ENCODE measurements around the gene HBE1. TPM values are rescaled to one million over a fixed set of nuclear protein-coding genes. Genes with fewer than 3 reads are reported as not detected.
"Not testable (repeated sequence)": the region's sequence is repeated elsewhere in the genome, so short reads cannot be mapped to it uniquely, and the experiment has no call there.

The HBE1 gene
- 10 to 100 TPM in 1 of 3 donors, 1 to 10 TPM in 2; 7.4 to 13.8 (median 8.1) TPM for polyA plus RNA-seq (ENCODE audit: insufficient read length in 3 of 3)

GRCh38 chr11:5269715-5270147 lies at the start of gene HBE1:
HBE1 (minus strand) TSS chr11:5269945; CDS start chr11:5269890, 55 bp downstream.
- DNase-seq (ENCODE audit: low read depth in 3 of 3, low spot score in 2 of 3): no peak

GRCh38 chr11:5317292-5317691 lies 47.5 kb upstream of the HBE1 start:
- DNase-seq (ENCODE audit: low read depth in 3 of 3, low spot score in 2 of 3): no peak

- DNase-seq (ENCODE audit: low read depth in 3 of 3, low spot score in 2 of 3): not testable (repeated sequence)
Observed at GRCh38 chr11:5313326-5314023, 43.7 kb upstream of the HBE1 start.

- no peak for DNase-seq (ENCODE audit: low read depth in 3 of 3, low spot score in 2 of 3)
Observed at GRCh38 chr11:5310423-5310822, 40.7 kb upstream of the HBE1 start.

GRCh38 chr11:5307256-5308019 lies 37.7 kb upstream of the HBE1 start:
- DNase-seq (ENCODE audit: low read depth in 3 of 3, low spot score in 2 of 3): no peak

GRCh38 chr11:5304046-5304445 lies 34.3 kb upstream of the HBE1 start:
- no peak for DNase-seq (ENCODE audit: low read depth in 3 of 3, low spot score in 2 of 3)

GRCh38 chr11:5303626-5304025 lies 33.9 kb upstream of the HBE1 start:
- DNase-seq (ENCODE audit: low read depth in 3 of 3, low spot score in 2 of 3): no peak

GRCh38 chr11:5301846-5302245 lies 32.1 kb upstream of the HBE1 start, which contains the start of gene OR51B4:
OR51B4 (minus strand) TSS chr11:5301946; CDS start chr11:5301946, 0 bp downstream.
- no peak for DNase-seq (ENCODE audit: low read depth in 3 of 3, low spot score in 2 of 3)

- no peak for DNase-seq (ENCODE audit: low read depth in 3 of 3, low spot score in 2 of 3)
Observed at GRCh38 chr11:5300251-5300650, 30.5 kb upstream of the HBE1 start.

GRCh38 chr11:5298451-5298850 lies 28.7 kb upstream of the HBE1 start:
- no peak for DNase-seq (ENCODE audit: low read depth in 3 of 3, low spot score in 2 of 3)

- no peak for DNase-seq (ENCODE audit: low read depth in 3 of 3, low spot score in 2 of 3)
Observed at GRCh38 chr11:5297721-5298323, 28.1 kb upstream of the HBE1 start.

GRCh38 chr11:5294342-5294995 lies 24.7 kb upstream of the HBE1 start:
- DNase-seq (ENCODE audit: low read depth in 3 of 3, low spot score in 2 of 3): not testable (repeated sequence)

GRCh38 chr11:5293028-5293427 lies 23.3 kb upstream of the HBE1 start:
- DNase-seq (ENCODE audit: low read depth in 3 of 3, low spot score in 2 of 3): no peak

GRCh38 chr11:5291207-5291838 lies 21.6 kb upstream of the HBE1 start:
- DNase-seq (ENCODE audit: low read depth in 3 of 3, low spot score in 2 of 3): no peak

- no peak for DNase-seq (ENCODE audit: low read depth in 3 of 3, low spot score in 2 of 3)
Observed at GRCh38 chr11:5290106-5290505, 20.4 kb upstream of the HBE1 start.

- DNase-seq (ENCODE audit: low read depth in 3 of 3, low spot score in 2 of 3): no peak
Observed at GRCh38 chr11:5289696-5290095, 20.0 kb upstream of the HBE1 start.

GRCh38 chr11:5288906-5289550 lies 19.3 kb upstream of the HBE1 start:
- DNase-seq (ENCODE audit: low read depth in 3 of 3, low spot score in 2 of 3): no peak

GRCh38 chr11:5288108-5288905 lies 18.6 kb upstream of the HBE1 start:
- no peak for DNase-seq (ENCODE audit: low read depth in 3 of 3, low spot score in 2 of 3)

- DNase-seq (ENCODE audit: low read depth in 3 of 3, low spot score in 2 of 3): no peak
Observed at GRCh38 chr11:5286901-5287300, 17.2 kb upstream of the HBE1 start.

Data from right renal cortex interstitium (tissue), 3 donors.